HG02840 (cell line): ENCODE results near the gene S100A9.
"Not testable (repeated sequence)": the region's sequence is repeated elsewhere in the genome, so short reads cannot be mapped to it uniquely, and the experiment has no call there.

Source experiments
- ATAC-seq: cut with Tn5 transposase; IDR thresholded peaks from one replicate; pipeline ENCODE4 v1.9.1; 2021; ENCODE audit warnings: mild to moderate bottlenecking, moderate library complexity, moderate number of reproducible peaks; ENCODE audit not compliant: unreplicated experiment, low FRiP score

Gene S100A9

DNA sequence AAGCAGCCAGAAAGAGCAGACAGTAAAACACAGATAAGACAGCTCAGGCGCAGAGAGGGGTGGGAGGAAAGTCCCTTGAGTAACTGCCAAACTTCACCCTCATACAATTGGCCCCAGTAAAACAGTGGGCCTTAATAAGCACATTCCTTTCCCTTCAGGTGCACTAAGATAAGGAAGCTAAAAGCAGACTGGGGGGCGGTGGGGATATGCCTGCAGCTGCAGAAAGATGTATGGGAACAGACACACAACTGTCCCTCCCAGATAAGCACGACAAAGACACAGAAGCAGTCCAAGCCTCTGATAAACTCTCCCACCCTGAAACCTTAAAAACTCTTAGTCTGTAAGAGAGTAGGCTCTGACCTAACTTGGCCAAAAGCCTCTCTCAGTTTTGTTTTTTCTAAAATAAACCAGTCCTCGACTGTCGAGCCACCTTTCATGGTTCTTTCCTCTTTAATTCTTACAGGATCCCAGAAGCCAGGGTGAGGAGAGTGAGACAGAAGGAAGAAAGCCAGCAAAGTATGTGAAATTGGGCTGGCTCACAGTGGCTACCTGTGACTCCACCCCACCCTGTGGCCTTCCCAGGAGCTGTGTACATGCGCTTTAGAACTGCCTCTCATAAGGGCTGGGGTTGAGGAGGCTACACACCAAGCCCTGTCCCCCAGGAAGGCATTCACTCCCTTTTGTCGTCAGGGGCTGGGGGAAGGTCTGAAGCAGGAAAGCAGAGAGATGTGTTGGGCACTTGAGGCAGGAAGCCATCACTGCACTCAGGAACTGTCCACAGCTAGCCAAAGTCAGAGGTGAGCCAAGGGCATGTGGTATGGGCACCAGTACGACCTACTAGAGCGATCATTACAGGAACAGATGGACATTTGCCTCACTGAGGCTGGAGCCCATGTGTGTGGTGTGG lies 13.6 kb upstream of the S100A9 start:
- no peak for ATAC-seq

GRCh38 chr1:153344718-153345025 lies 13.0 kb upstream of the S100A9 start:
- ATAC-seq = no peak

DNA sequence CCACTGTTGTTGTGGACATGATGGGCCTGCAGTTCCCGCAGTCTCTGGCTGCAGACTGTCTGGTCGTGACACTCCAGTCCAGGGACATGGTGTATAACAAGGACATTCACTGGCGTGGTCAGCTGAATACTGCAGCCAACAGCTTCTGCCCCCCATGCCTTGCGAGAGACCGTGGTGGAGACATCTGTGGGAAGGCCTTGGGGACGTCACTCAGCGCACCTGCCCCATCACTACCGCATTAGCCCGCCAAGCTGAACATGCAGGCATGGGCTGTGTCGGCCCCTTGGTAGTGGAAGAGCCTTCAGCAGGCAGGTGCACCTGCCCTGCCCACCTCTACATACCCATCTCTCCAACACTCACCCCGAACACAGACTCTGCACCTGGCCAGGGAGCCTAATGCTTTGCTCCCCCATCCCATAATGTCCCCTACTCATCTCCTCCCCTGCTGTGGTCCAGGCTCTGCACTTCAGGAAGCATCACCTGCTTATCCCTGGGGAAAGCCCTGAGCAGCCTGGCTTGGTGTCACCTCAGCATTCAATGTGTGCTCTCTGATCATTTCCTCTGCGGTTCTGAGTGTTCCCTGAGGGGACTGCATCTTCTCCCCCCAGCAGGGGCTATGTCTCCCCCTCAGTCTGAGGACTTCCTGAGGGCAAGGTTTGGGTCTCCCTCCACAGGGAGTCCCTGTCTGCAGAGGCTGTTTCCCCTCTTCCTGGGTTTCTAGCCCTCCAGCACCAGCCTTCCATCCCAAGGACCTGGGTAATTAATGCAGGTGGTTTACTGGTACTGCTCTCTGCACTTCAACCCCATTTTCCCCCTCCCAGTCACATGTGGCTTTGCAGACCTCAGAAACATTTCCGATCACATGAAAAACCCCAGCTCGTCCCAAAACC lies 12.2 kb upstream of the S100A9 start:
- ATAC-seq = no peak

DNA sequence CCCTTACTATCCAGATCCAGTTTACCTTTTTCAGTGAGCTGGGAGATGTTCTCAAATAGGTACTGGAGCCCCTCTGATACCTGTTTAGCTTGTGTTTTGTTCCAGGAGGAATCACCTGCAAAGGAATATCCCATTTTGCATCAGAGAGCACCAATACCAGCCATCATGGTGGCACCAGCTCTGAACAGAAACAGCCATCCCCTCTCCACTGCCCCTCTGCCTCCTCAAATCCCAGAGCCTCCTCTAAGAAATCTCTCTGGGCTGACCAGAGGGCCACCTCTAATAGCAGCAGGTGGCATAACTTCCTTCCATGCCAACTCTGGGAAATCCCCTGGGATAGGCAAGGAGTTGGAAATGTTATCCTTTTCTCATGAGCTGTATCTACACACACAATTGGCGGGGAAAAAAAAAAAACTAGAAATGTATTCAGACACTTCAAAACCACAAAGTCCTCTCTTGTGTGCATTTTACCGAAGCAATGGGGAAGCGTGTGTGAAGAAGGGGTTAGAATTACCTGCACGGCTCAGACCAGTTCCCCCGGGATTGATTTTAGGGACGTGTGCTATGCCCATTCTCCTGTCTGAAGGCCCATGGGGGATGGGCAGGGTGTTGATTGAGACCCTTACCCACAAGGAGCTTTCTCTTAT lies 11.5 kb upstream of the S100A9 start:
- ATAC-seq = no peak

DNA sequence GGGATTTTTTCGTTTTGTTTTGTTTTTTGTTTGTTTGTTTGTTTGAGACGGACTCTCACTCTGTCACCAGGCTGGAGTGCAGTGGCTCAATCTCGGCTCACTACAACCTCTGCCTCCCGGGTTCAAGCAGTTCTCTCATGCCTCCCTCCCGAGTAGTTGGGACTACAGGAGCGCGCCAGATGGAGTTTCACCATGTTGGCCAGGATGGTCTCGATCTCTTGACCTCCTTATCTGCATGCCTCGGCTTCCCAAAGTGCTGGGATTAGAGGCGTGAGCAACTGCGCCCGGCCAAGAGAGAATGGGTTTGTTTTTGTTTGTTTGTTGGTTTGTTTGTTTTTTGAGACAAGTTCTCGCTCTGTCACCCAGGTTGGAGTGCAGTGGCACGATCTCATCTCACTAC lies 10.6 kb upstream of the S100A9 start:
- not testable (repeated sequence) for ATAC-seq

GRCh38 chr1:153347856-153348255 lies 9.8 kb upstream of the S100A9 start:
- ATAC-seq = no peak

GRCh38 chr1:153348511-153349362 lies 8.9 kb upstream of the S100A9 start, which contains the start of gene PGLYRP4:
PGLYRP4 (minus strand) TSS chr1:153348841; CDS start chr1:153347932, 909 bp downstream.
- no peak for ATAC-seq

DNA sequence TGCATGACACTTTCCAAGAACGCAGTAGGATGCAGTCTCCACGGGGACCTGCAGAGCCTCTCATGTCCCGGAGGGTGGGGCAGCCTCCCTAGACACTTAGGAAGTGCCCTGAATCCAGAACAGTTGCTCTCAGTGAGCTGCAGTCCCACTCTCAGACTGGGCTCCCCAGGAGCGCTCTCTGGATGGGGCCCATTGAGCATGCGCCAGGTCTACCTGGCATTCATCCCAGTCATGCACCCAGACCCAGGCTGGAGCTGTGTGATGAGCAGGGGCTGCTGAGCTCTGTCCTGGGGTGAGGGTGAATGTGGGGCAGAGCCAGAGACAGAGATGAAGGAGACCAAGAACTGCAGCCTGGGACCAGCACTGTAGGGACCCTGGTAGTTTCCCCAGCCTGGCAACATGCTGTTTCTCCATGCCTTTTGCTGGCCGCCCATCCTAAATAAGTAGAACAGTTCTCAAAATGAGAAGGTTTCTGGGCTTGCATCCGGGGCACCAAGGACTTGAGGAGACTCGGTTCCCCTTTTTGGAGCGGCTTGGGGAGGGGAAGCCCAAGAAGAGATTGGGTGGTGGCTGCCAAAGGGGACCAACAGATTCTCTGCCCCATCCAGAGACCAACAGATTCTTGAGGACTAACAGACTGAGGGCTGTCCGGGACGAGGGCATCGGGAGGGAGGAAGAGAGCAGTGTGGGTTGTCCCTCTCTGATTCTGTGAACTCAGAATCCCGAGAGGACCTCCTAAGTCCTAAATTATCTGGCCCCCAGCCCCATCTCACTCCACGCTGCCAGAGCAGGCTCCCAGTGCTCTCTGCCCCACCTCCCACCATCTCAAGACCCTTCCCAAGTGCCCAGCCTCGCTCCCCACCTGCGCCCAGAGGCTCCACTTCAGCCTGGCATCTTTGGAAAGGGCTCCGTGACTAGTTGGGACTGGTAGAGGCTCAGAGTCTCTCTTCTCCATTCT lies 8.0 kb upstream of the S100A9 start:
- ATAC-seq = no peak

- no peak for ATAC-seq
Measured at GRCh38 chr1:153350321-153350957, 7.2 kb upstream of the S100A9 start.

DNA sequence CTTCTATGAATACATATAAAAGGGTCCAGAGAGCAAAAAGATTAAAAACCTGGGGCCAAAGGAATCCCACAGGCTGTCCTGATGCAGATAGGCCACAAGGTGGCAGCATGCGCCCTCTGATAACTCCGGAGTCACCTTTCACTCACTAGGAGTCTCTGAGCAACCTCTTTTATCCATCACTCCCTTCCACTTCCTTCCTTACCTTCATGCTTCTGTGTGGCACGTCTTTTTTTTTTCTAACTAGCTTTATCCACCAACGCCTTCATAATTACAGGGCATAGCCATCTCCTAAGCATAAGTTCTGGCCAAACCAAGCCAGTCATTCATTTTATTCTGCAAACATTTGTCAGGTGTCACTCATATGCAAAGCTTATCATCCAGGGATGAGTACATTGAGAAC lies 5.1 kb upstream of the S100A9 start:
- ATAC-seq = no peak

DNA sequence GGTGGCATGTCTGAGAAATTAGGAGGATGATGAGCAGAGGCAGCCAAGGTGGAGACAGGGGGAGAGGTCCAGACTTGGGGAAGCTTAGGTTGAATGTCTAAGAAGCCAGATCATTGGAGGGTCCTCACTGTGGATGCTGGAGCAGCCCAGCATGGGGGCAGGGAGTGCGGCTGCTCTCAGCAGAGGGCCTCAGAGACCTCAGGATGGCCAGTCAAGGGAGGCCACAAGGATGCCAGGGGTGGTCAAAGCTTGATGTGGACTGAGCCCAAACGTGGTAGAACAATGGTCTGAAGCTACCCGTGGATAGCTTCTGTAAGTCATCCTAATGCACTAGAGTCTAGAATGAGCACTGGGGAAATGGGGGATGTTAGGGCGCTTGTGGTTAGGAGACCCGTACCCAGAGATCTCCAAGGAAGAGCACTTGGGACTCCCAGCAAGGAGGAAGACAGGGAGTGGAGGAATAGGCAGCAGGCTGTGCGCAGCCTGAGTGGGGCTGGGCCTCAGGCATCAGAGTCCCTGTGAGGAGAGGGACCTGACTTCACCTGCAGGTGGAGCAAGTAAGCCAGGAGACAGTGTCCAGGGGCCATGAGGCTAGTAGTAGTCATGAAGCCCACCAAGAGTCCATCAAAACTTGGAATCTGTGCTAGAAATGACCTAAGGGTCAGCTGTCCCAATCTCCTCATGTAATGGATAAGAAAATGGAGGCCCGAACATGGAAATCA lies 4.3 kb upstream of the S100A9 start:
- ATAC-seq = no peak

DNA sequence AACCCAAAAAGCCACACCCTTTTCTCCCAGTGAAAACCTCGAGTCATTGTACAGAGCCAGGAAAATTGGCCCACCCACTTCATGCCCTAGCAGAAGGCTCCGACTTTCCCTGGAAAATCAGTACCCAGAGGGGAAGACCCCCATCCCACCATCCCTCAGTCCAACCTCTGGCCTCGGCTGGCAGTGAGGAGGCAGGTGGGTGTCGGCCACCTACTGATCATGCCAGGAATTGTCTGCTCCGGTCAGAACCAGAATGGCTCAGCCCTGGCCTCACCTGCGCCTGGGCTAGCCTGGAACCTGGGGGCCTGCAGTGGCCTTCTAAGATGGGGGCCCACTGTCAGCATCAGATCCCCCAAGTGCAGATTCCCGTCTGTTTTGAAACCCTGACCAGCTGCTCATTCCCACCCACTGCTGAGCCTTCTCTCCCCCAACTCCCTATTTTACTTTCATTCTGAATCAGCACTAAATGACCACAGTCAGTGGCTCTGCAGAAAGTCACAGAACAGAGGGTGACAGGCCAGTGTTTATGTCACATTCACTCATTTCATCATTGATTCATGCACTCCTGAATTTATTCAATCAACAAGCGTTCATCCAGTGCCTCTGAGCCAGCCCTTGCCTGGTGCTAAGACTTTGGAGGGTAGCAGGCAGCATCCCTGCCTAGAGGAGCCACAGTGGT lies 3.0 kb upstream of the S100A9 start:
- ATAC-seq = no peak

DNA sequence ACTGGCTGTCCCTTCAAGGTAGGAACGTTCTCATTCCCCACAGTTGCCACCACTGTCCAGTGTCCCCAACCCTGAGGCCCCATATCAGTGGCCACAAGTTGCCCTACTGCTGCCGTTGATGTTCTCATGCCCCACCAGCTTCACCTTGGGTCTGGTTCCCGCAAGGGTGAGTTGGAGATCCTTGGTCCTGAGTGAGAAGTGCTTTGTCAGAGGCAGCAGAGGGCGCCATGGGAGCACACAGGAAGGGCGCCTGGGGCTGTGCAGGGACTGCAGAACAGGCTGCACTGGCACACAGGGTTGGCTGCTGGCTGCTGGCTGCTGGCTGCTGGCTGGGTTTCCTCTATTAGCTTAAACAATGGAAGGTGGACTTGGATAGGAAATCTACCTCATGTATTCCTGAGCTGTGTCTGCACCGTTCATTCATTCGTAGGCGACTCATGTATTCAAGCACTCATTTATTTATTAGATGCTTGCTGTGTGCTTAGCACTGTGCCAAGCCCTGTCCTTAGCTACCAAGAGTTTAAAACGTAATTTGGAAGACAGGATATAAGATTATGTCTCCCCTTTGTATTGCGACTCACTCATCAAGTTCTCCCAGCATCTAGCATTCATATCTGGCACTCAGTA lies 2.1 kb upstream of the S100A9 start:
- ATAC-seq = no peak

GRCh38 chr1:153356392-153357075 lies 1.1 kb upstream of the S100A9 start:
- ATAC-seq = no peak

DNA sequence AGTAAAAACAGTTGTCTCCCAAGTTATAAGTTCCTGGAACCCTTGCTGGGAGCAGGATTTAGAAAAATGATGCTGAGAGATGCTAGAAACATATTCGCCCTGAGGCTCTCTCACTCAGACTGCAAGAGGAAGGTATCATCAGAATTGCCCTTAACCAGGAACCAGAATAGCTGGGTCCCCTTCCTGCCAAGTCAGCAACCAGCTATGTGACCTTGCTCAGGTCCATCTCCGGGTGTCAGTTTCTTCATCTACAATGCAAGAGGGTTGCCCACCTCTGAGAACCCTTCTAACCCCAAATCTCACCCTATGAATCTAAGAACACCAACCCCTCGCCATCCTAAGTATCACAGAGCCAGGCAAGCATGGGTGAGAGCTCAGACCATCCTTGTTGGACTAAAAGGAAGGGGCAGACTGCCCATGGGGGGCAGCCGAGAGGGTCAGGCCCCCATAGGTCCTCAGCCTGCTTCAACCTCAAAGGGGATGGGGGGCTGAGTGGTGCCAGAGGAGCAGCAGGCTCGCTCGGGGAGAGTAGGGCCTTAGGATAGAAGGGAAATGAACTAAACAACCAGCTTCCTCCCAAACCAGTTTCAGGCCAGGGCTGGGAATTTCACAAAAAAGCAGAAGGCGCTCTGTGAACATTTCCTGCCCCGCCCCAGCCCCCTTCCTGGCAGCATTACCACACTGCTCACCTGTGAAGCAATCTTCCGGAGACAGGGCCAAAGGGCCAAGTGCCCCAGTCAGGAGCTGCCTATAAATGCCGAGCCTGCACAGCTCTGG lies 390 bp upstream of the S100A9 start:
- ATAC-seq = no peak

GRCh38 chr1:153358691-153358975 lies 979 bp downstream of the S100A9 start:
- no peak for ATAC-seq
